ENCODE data around the gene CFAP91.

The CFAP91 gene

DNA sequence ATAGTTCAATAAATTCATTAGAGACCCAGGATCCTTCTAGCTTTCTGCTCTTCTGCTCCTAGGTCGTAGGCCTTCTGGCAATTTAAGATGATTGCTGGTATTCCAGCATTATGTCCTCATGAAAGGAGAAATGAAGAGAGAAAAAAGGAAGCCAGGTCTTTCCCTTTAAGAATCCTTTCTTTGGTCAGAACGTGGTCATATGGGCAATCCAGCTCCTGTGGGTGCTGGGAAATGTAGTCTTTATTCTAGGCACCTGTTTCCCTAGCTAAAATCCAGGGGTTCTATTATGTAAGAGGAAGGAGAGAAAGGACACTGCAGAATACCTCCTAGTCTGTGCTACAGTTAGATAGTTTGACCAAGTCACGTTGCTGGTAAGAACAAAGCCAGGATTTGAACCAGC is 43.6 kb downstream of the CFAP91 start:
- DNase-seq, result no peak

DNA sequence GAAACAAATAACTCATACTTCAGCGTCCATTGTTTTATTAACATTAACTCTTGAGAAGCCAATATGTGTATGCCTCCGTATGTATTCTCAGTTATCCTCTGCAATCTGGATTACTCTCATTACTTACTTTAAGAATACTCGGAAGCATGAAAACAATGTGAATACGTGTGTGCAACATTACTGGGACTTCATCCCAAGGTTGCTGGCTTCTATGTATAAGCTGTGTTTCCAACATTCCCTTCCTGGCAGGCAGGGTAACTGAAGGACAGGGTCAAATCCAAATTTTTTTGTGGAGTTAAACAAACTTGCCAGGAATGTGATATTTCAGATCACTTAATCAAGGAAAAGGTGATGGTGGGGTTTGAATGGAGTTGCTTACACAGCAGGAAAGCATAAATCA is 44.5 kb downstream of the CFAP91 start:
- no peak for DNase-seq

DNA sequence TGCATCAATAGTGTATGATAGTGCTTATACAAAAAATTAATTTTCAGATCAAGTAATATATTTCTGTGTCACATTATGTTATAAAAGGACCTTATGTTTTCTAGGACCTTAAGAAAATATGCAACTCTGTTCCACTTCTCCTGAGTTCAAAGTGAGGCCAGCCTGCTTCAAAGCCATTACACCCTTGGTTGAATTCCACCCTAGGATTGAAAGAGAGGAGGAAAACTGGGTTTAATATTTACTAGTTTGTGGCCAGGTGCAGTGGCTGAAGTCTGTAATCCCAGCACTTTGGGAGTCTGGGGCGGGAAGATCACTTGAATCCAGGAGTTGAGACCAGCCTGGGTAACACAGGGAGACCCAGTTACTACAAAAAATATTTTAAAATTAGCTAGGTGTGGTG is 46.2 kb downstream of the CFAP91 start:
- DNase-seq, result no peak

DNA sequence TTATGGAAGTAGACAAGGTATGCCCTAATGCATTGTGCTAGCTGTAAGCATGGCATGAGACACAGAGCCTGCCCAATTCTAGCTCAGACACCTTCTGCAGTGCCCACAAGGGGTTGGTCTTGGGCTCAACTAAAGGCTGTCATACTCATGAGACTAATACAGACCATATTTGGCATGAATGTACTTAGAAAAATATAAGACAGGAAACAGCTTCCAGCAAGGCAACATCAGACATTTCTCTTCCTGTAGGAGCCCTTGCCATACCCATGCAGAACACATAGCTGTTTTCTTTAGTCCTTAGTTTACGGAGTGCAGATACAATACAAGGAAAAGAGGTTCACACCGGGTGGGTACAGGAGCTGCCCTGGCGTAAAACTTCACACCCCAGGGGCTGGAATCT is 48.6 kb downstream of the CFAP91 start:
- DNase-seq, result no peak
